Measurements from ENCODE around the gene SSR1. TPM values are rescaled to one million over a fixed set of nuclear protein-coding genes. Genes with fewer than 3 reads are reported as not detected.

SSR1 gene
- total and polyA plus RNA-seq, 2 of the 13 experiments (the other 11 are each of a cell fraction or from before 2014, with no cell fraction given): 203 to 243 TPM

DNA sequence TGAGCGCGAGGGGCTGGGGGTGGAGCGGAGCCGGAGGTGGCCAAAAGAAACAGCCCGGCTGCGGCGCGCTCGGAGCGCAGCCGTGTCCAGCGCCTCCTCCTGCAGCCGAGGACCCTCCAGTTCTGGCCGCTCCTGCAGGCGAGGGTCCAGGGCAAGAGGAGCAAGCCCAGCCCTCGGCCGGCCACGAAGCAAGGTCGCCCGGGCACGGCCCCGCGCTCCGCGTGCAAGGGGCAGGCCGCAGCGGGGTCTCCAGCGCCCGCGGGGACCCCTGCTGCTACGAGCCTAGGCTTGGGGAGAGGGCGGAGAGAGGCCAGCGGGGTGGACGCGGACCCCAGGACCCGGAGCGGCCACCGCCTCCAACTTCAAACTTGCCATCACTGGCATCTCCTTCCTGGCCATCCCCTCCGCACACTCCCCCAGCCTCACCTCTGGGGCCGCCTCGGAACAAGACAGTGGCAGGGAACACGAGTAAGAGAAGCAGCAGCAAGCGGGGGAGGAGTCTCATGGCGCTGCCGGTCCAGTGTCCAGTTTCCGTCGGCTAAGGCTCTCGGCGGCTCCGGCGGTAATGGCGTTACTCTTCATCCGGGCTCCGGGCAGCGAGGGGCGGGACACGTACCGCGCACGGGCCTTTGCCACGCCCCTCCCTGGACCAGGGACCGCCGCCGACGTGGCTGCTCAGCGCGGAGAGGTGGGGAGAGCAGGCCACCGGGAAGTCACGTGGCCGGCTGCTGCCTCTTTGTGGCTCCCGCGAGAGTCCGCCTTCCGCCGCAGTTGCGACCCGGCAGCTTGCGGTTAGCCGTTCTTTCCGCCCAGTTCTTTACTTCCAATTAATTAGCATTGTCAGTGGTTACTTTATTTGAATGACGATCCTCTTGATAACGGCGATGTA is at the start of gene SSR1 (continued):
- TF ChIP-seq, protein P1, sequence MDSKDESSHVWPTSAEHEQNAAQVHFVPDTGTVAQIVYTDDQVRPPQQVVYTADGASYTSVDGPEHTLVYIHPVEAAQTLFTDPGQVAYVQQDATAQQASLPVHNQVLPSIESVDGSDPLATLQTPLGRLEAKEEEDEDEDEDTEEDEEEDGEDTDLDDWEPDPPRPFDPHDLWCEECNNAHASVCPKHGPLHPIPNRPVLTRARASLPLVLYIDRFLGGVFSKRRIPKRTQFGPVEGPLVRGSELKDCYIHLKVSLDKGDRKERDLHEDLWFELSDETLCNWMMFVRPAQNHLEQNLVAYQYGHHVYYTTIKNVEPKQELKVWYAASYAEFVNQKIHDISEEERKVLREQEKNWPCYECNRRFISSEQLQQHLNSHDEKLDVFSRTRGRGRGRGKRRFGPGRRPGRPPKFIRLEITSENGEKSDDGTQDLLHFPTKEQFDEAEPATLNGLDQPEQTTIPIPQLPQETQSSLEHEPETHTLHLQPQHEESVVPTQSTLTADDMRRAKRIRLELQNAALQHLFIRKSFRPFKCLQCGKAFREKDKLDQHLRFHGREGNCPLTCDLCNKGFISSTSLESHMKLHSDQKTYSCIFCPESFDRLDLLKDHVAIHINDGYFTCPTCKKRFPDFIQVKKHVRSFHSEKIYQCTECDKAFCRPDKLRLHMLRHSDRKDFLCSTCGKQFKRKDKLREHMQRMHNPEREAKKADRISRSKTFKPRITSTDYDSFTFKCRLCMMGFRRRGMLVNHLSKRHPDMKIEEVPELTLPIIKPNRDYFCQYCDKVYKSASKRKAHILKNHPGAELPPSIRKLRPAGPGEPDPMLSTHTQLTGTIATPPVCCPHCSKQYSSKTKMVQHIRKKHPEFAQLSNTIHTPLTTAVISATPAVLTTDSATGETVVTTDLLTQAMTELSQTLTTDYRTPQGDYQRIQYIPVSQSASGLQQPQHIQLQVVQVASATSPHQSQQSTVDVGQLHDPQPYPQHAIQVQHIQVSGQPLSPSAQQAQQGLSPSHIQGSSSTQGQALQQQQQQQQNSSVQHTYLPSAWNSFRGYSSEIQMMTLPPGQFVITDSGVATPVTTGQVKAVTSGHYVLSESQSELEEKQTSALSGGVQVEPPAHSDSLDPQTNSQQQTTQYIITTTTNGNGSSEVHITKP (CRISPR knock-in tag; IDR thresholded peaks at IDR 0.05; ENCODE audit: low read depth): peak; percentile 72; the same call in 1 of the 2 replicates
- TF ChIP-seq, protein P2, sequence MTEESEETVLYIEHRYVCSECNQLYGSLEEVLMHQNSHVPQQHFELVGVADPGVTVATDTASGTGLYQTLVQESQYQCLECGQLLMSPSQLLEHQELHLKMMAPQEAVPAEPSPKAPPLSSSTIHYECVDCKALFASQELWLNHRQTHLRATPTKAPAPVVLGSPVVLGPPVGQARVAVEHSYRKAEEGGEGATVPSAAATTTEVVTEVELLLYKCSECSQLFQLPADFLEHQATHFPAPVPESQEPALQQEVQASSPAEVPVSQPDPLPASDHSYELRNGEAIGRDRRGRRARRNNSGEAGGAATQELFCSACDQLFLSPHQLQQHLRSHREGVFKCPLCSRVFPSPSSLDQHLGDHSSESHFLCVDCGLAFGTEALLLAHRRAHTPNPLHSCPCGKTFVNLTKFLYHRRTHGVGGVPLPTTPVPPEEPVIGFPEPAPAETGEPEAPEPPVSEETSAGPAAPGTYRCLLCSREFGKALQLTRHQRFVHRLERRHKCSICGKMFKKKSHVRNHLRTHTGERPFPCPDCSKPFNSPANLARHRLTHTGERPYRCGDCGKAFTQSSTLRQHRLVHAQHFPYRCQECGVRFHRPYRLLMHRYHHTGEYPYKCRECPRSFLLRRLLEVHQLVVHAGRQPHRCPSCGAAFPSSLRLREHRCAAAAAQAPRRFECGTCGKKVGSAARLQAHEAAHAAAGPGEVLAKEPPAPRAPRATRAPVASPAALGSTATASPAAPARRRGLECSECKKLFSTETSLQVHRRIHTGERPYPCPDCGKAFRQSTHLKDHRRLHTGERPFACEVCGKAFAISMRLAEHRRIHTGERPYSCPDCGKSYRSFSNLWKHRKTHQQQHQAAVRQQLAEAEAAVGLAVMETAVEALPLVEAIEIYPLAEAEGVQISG (CRISPR knock-in tag; IDR thresholded peaks at IDR 0.05): peak; percentile 93
- TF ChIP-seq MED8 (CRISPR knock-in tag; IDR thresholded peaks at IDR 0.05; ENCODE audit: insufficient replicate concordance): peak; percentile 62
- TF ChIP-seq ZNF839 (CRISPR knock-in tag; IDR thresholded peaks at IDR 0.05; ENCODE audit: borderline replicate concordance): peak; percentile 87; the same call in 1 of the 2 replicates
- TF ChIP-seq ARID2 (CRISPR knock-in tag; IDR thresholded peaks at IDR 0.05; ENCODE audit: borderline replicate concordance): peak; percentile 94; the same call in 1 of the 2 replicates
- TF ChIP-seq, protein P3, sequence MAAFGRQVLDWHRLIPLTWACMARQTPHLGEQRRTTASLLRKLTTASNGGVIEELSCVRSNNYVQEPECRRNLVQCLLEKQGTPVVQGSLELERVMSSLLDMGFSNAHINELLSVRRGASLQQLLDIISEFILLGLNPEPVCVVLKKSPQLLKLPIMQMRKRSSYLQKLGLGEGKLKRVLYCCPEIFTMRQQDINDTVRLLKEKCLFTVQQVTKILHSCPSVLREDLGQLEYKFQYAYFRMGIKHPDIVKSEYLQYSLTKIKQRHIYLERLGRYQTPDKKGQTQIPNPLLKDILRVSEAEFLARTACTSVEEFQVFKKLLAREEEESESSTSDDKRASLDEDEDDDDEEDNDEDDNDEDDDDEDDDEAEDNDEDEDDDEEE (CRISPR knock-in tag; IDR thresholded peaks at IDR 0.05): peak; percentile 92
- peak; percentile 67; the same call in 1 of the 2 replicates for TF ChIP-seq JUND (CRISPR knock-in tag; IDR thresholded peaks at IDR 0.05)
- TF ChIP-seq BCL6 (CRISPR knock-in tag; IDR thresholded peaks at IDR 0.05): peak; percentile 63
- TF ChIP-seq, protein P4, sequence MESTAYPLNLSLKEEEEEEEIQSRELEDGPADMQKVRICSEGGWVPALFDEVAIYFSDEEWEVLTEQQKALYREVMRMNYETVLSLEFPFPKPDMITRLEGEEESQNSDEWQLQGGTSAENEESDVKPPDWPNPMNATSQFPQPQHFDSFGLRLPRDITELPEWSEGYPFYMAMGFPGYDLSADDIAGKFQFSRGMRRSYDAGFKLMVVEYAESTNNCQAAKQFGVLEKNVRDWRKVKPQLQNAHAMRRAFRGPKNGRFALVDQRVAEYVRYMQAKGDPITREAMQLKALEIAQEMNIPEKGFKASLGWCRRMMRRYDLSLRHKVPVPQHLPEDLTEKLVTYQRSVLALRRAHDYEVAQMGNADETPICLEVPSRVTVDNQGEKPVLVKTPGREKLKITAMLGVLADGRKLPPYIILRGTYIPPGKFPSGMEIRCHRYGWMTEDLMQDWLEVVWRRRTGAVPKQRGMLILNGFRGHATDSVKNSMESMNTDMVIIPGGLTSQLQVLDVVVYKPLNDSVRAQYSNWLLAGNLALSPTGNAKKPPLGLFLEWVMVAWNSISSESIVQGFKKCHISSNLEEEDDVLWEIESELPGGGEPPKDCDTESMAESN (CRISPR knock-in tag; conservative IDR thresholded peaks at IDR 0.05): peak; percentile 87; the same call in 1 of the 2 replicates
- no peak; the same call in 1 of the 2 replicates for TF ChIP-seq ZNF17 (CRISPR knock-in tag; IDR thresholded peaks at IDR 0.05)
- TF ChIP-seq, protein P5, sequence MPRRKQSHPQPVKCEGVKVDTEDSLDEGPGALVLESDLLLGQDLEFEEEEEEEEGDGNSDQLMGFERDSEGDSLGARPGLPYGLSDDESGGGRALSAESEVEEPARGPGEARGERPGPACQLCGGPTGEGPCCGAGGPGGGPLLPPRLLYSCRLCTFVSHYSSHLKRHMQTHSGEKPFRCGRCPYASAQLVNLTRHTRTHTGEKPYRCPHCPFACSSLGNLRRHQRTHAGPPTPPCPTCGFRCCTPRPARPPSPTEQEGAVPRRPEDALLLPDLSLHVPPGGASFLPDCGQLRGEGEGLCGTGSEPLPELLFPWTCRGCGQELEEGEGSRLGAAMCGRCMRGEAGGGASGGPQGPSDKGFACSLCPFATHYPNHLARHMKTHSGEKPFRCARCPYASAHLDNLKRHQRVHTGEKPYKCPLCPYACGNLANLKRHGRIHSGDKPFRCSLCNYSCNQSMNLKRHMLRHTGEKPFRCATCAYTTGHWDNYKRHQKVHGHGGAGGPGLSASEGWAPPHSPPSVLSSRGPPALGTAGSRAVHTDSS (CRISPR knock-in tag; conservative IDR thresholded peaks at IDR 0.05): no peak
- TF ChIP-seq KLF13 (CRISPR knock-in tag; IDR thresholded peaks at IDR 0.05): peak; percentile 69; the same call in 1 of the 2 replicates
- TF ChIP-seq, protein P6, sequence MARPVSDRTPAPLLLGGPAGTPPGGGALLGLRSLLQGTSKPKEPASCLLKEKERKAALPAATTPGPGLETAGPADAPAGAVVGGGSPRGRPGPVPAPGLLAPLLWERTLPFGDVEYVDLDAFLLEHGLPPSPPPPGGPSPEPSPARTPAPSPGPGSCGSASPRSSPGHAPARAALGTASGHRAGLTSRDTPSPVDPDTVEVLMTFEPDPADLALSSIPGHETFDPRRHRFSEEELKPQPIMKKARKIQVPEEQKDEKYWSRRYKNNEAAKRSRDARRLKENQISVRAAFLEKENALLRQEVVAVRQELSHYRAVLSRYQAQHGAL (CRISPR knock-in tag; IDR thresholded peaks at IDR 0.05; ENCODE audit: not compliant biosample characterization): no peak
- TF ChIP-seq, protein P7, sequence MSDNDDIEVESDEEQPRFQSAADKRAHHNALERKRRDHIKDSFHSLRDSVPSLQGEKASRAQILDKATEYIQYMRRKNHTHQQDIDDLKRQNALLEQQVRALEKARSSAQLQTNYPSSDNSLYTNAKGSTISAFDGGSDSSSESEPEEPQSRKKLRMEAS (IDR thresholded peaks at IDR 0.05): peak; percentile 95
